ENCODE data around the gene ZCRB1. TPM values are rescaled to one million over a fixed set of nuclear protein-coding genes. Genes with fewer than 3 reads are reported as not detected.

ZCRB1 gene
- total and polyA plus RNA-seq, 5 donors, result 42.8 to 59.6 (median 54.9) TPM

GRCh38 chr12:42298887-42299286 lies 27.0 kb downstream of the ZCRB1 start:
- intact Hi-C loops (cut with DNase I), result no loop called here
- no peaks in the 10 kb centered on the region for H3K27me3 ChIP-seq (ENCODE audit: control insufficient read depth, insufficient read depth)
- 89% methylated on average over 4 of the region's 4 CpGs for WGBS
- no peaks in the 10 kb centered on the region for H3K4me1 ChIP-seq (ENCODE audit: control insufficient read depth, insufficient read depth, low read length)
- no peaks in the 10 kb centered on the region for H3K9me3 ChIP-seq (ENCODE audit: control insufficient read depth, low read length)
- H3K4me3 ChIP-seq (ENCODE audit: low read length), result no peak overlapping the region
- ATAC-seq (no peak), DNase-seq (no peak)
- H3K27ac ChIP-seq (ENCODE audit: low read length), result no peak overlapping the region

GRCh38 chr12:42296503-42297109 lies 29.3 kb downstream of the ZCRB1 start:
- 89% methylated on average over 5 of the region's 5 CpGs for WGBS
- no peak overlapping the region for H3K4me3 ChIP-seq (ENCODE audit: low read length)
- H3K9me3 ChIP-seq (ENCODE audit: control insufficient read depth, low read length), result no peaks in the 10 kb centered on the region
- H3K27me3 ChIP-seq (ENCODE audit: control insufficient read depth, insufficient read depth), result no peaks in the 10 kb centered on the region
- no peaks in the 10 kb centered on the region for H3K4me1 ChIP-seq (ENCODE audit: control insufficient read depth, insufficient read depth, low read length)
- intact Hi-C loops (cut with DNase I), result no loop called here
- ATAC-seq, result no peak
- H3K27ac ChIP-seq (ENCODE audit: low read length), result no peak overlapping the region
- DNase-seq, result no peak

GRCh38 chr12:42291680-42292079 lies 34.2 kb downstream of the ZCRB1 start:
- Histone ChIP-seq H3K9me3 (ENCODE audit: control insufficient read depth, low read length) (no peaks in the 10 kb centered on the region), H3K27me3 (ENCODE audit: control insufficient read depth, insufficient read depth) (no peaks in the 10 kb centered on the region), H3K27ac (ENCODE audit: low read length) (no peak overlapping the region), H3K4me3 (ENCODE audit: low read length) (no peak overlapping the region), H3K4me1 (ENCODE audit: control insufficient read depth, insufficient read depth, low read length) (no peaks in the 10 kb centered on the region)
- DNase-seq (no peak), ATAC-seq (no peak)
- intact Hi-C loops (cut with DNase I), result no loop called here
- WGBS, result 88% methylated on average over 2 of the region's 2 CpGs

GRCh38 chr12:42288544-42288943 lies 37.4 kb downstream of the ZCRB1 start:
- Histone ChIP-seq H3K27ac (ENCODE audit: low read length) (no peak overlapping the region), H3K4me3 (ENCODE audit: low read length) (no peak overlapping the region), H3K9me3 (ENCODE audit: control insufficient read depth, low read length) (no peaks in the 10 kb centered on the region), H3K27me3 (ENCODE audit: control insufficient read depth, insufficient read depth) (no peaks in the 10 kb centered on the region), H3K4me1 (ENCODE audit: control insufficient read depth, insufficient read depth, low read length) (no peaks in the 10 kb centered on the region)
- intact Hi-C loops (cut with DNase I), result no loop called here
- WGBS, result 85% methylated on average over 9 of the region's 9 CpGs
- ATAC-seq, result no peak
- DNase-seq, result no peak

- H3K9me3 ChIP-seq (ENCODE audit: control insufficient read depth, low read length), result no peaks in the 10 kb centered on the region
- H3K4me3 ChIP-seq (ENCODE audit: low read length), result no peak overlapping the region
- intact Hi-C loops (cut with DNase I), result no loop called here
- 90% methylated on average over 26 of the region's 26 CpGs for whole genome bisulfite sequencing
- DNase-seq (no peak), ATAC-seq (no peak)
- no peak overlapping the region for H3K27ac ChIP-seq (ENCODE audit: low read length)
- H3K4me1 ChIP-seq (ENCODE audit: control insufficient read depth, insufficient read depth, low read length), result no peaks in the 10 kb centered on the region
- H3K27me3 ChIP-seq (ENCODE audit: control insufficient read depth, insufficient read depth), result no peaks in the 10 kb centered on the region
These were observed 39.2 kb downstream of the ZCRB1 start for GRCh38 chr12:42286741-42287140.

- 98% methylated on average over 2 of the region's 2 CpGs for WGBS
- no peak for DNase-seq
- intact Hi-C loops (cut with DNase I), result no loop called here
- Histone ChIP-seq H3K27me3 (ENCODE audit: control insufficient read depth, insufficient read depth) (no peaks in the 10 kb centered on the region), H3K9me3 (ENCODE audit: control insufficient read depth, low read length) (no peaks in the 10 kb centered on the region), H3K27ac (ENCODE audit: low read length) (no peak overlapping the region), H3K4me1 (ENCODE audit: control insufficient read depth, insufficient read depth, low read length) (no peaks in the 10 kb centered on the region), H3K4me3 (ENCODE audit: low read length) (no peak overlapping the region)
- no peak for ATAC-seq
These were observed 40.5 kb downstream of the ZCRB1 start for GRCh38 chr12:42285431-42285830.

- no peaks in the 10 kb centered on the region for H3K27me3 ChIP-seq (ENCODE audit: control insufficient read depth, insufficient read depth)
- H3K4me3 ChIP-seq (ENCODE audit: low read length), result no peak overlapping the region
- no peak overlapping the region for H3K27ac ChIP-seq (ENCODE audit: low read length)
- intact Hi-C loops (cut with DNase I), result no loop called here
- ATAC-seq (no peak), DNase-seq (no peak)
- no peaks in the 10 kb centered on the region for H3K9me3 ChIP-seq (ENCODE audit: control insufficient read depth, low read length)
- H3K4me1 ChIP-seq (ENCODE audit: control insufficient read depth, insufficient read depth, low read length), result no peaks in the 10 kb centered on the region
- 75% methylated on average over 2 of the region's 2 CpGs for WGBS
These were observed 41.0 kb downstream of the ZCRB1 start for GRCh38 chr12:42284876-42285275.

- intact Hi-C loops (cut with DNase I), result no loop called here
These were observed 41.7 kb downstream of the ZCRB1 start for GRCh38 chr12:42284157-42284556.

GRCh38 chr12:42283739-42284138 lies 42.2 kb downstream of the ZCRB1 start:
- no peak overlapping the region for H3K27ac ChIP-seq (ENCODE audit: low read length)
- H3K9me3 ChIP-seq (ENCODE audit: control insufficient read depth, low read length), result no peaks in the 10 kb centered on the region
- DNase-seq, result no peak
- no peak for ATAC-seq
- no peaks in the 10 kb centered on the region for H3K4me1 ChIP-seq (ENCODE audit: control insufficient read depth, insufficient read depth, low read length)
- no peaks in the 10 kb centered on the region for H3K27me3 ChIP-seq (ENCODE audit: control insufficient read depth, insufficient read depth)
- no peak overlapping the region for H3K4me3 ChIP-seq (ENCODE audit: low read length)
- intact Hi-C loops (cut with DNase I), result no loop called here

More at GRCh38 chr12:42284157-42284556, 41.7 kb downstream of the ZCRB1 start:
- H3K4me1 ChIP-seq (ENCODE audit: control insufficient read depth, insufficient read depth, low read length), result no peaks in the 10 kb centered on the region
- no peaks in the 10 kb centered on the region for H3K27me3 ChIP-seq (ENCODE audit: control insufficient read depth, insufficient read depth)
- no peak overlapping the region for H3K4me3 ChIP-seq (ENCODE audit: low read length)
- 76% methylated on average over 1 of the region's 1 CpG for WGBS
- ATAC-seq (no peak), DNase-seq (no peak)
- H3K9me3 ChIP-seq (ENCODE audit: control insufficient read depth, low read length), result no peaks in the 10 kb centered on the region
- no peak overlapping the region for H3K27ac ChIP-seq (ENCODE audit: low read length)

- no peaks in the 10 kb centered on the region for H3K27me3 ChIP-seq (ENCODE audit: control insufficient read depth, insufficient read depth)
- WGBS, result 36% methylated on average over 2 of the region's 2 CpGs
- no peak for DNase-seq
- no peak overlapping the region for H3K4me3 ChIP-seq (ENCODE audit: low read length)
- H3K9me3 ChIP-seq (ENCODE audit: control insufficient read depth, low read length), result no peaks in the 10 kb centered on the region
- no peak overlapping the region for H3K27ac ChIP-seq (ENCODE audit: low read length)
- intact Hi-C loops (cut with DNase I), result no loop called here
- ATAC-seq, result no peak
- H3K4me1 ChIP-seq (ENCODE audit: control insufficient read depth, insufficient read depth, low read length), result no peaks in the 10 kb centered on the region
These were observed 43.6 kb downstream of the ZCRB1 start for GRCh38 chr12:42282294-42282693.

GRCh38 chr12:42281844-42282243 lies 44.0 kb downstream of the ZCRB1 start:
- Histone ChIP-seq H3K9me3 (ENCODE audit: control insufficient read depth, low read length) (no peaks in the 10 kb centered on the region), H3K4me1 (ENCODE audit: control insufficient read depth, insufficient read depth, low read length) (no peaks in the 10 kb centered on the region), H3K27me3 (ENCODE audit: control insufficient read depth, insufficient read depth) (no peaks in the 10 kb centered on the region), H3K27ac (ENCODE audit: low read length) (no peak overlapping the region), H3K4me3 (ENCODE audit: low read length) (no peak overlapping the region)
- WGBS, result 79% methylated on average over 3 of the region's 3 CpGs
- DNase-seq (no peak), ATAC-seq (no peak)
- intact Hi-C loops (cut with DNase I), result no loop called here

- WGBS, result 59% methylated on average over 3 of the region's 3 CpGs
- Histone ChIP-seq H3K4me3 (ENCODE audit: low read length) (no peak overlapping the region), H3K9me3 (ENCODE audit: control insufficient read depth, low read length) (no peaks in the 10 kb centered on the region), H3K27ac (ENCODE audit: low read length) (no peak overlapping the region), H3K4me1 (ENCODE audit: control insufficient read depth, insufficient read depth, low read length) (no peaks in the 10 kb centered on the region), H3K27me3 (ENCODE audit: control insufficient read depth, insufficient read depth) (no peaks in the 10 kb centered on the region)
- ATAC-seq (no peak), DNase-seq (no peak)
- intact Hi-C loops (cut with DNase I), result no loop called here
These were observed 44.6 kb downstream of the ZCRB1 start for GRCh38 chr12:42281278-42281677.
